Measurements from ENCODE around the gene FERMT1. TPM values are rescaled to one million over a fixed set of nuclear protein-coding genes. Genes with fewer than 3 reads are reported as not detected.

The FERMT1 gene
- total RNA-seq, 1 donor from 2014 or later: 9.8 TPM

- H3K36me3 ChIP-seq: peaks cover 0 to 48% of the 10 kb centered on the region in 2 donors
- no peak for DNase-seq (ENCODE audit: extremely low spot score in 2 of 2)
- H3K4me1 ChIP-seq: no peaks in the 10 kb centered on the region
- intact Hi-C loops (cut with DNase I): no loop called here
- TF ChIP-seq POLR2AphosphoS5 (IDR thresholded peaks at IDR 0.05; ENCODE audit: insufficient read depth in 1 of 2, low read depth in 1 of 2) (no peak), POLR2A (IDR thresholded peaks at IDR 0.05) (no peak), CTCF (IDR thresholded peaks at IDR 0.05) (no peak)
- H3K27ac ChIP-seq: no peak overlapping the region
- H3K27me3 ChIP-seq: no peaks in the 10 kb centered on the region
- H3K9me3 ChIP-seq: no peaks in the 10 kb centered on the region
- H3K4me3 ChIP-seq: no peak overlapping the region
Observed at GRCh38 chr20:6040540-6040939, 82.3 kb downstream of the FERMT1 start.

GRCh38 chr20:6039766-6040165 lies 83.1 kb downstream of the FERMT1 start:
- TF ChIP-seq POLR2A (IDR thresholded peaks at IDR 0.05): no peak
- TF ChIP-seq POLR2AphosphoS5 (IDR thresholded peaks at IDR 0.05; ENCODE audit: insufficient read depth in 1 of 2, low read depth in 1 of 2): no peak
- TF ChIP-seq CTCF (IDR thresholded peaks at IDR 0.05): no peak
- Histone ChIP-seq H3K36me3 (peaks cover 0 to 56% of the 10 kb centered on the region in 2 donors), H3K4me1 (no peaks in the 10 kb centered on the region), H3K4me3 (no peak overlapping the region), H3K27me3 (no peaks in the 10 kb centered on the region), H3K9me3 (no peaks in the 10 kb centered on the region), H3K27ac (no peak overlapping the region)
- no peak for DNase-seq (ENCODE audit: extremely low spot score in 2 of 2)
- intact Hi-C loops (cut with DNase I): no loop called here

GRCh38 chr20:6038256-6038655 lies 84.6 kb downstream of the FERMT1 start:
- peaks cover 0 to 66% of the 10 kb centered on the region in 2 donors for H3K36me3 ChIP-seq
- H3K4me3 ChIP-seq: no peak overlapping the region
- DNase-seq (ENCODE audit: extremely low spot score in 2 of 2): no peak
- H3K27ac ChIP-seq: no peak overlapping the region
- no peaks in the 10 kb centered on the region for H3K4me1 ChIP-seq
- no peaks in the 10 kb centered on the region for H3K9me3 ChIP-seq
- intact Hi-C loops (cut with DNase I): no loop called here
- no peaks in the 10 kb centered on the region for H3K27me3 ChIP-seq
- TF ChIP-seq POLR2AphosphoS5 (IDR thresholded peaks at IDR 0.05; ENCODE audit: insufficient read depth in 1 of 2, low read depth in 1 of 2) (no peak), POLR2A (IDR thresholded peaks at IDR 0.05) (no peak), CTCF (IDR thresholded peaks at IDR 0.05) (no peak)

- intact Hi-C loops (cut with DNase I): no loop called here
- no peak for DNase-seq (ENCODE audit: extremely low spot score in 2 of 2)
- no peaks in the 10 kb centered on the region for H3K9me3 ChIP-seq
- H3K36me3 ChIP-seq: peaks cover 0 to 64% of the 10 kb centered on the region in 2 donors
- no peaks in the 10 kb centered on the region for H3K27me3 ChIP-seq
- H3K4me3 ChIP-seq: no peak overlapping the region
- TF ChIP-seq POLR2AphosphoS5 (IDR thresholded peaks at IDR 0.05; ENCODE audit: insufficient read depth in 1 of 2, low read depth in 1 of 2): no peak
- no peak for TF ChIP-seq CTCF (IDR thresholded peaks at IDR 0.05)
- no peak for TF ChIP-seq POLR2A (IDR thresholded peaks at IDR 0.05)
- no peaks in the 10 kb centered on the region for H3K4me1 ChIP-seq
- H3K27ac ChIP-seq: no peak overlapping the region
Observed at GRCh38 chr20:6037082-6037481, 85.7 kb downstream of the FERMT1 start.

GRCh38 chr20:6036213-6036612 lies 86.6 kb downstream of the FERMT1 start:
- Histone ChIP-seq H3K4me1 (no peaks in the 10 kb centered on the region), H3K9me3 (no peaks in the 10 kb centered on the region), H3K27me3 (no peaks in the 10 kb centered on the region), H3K36me3 (peaks cover 0 to 56% of the 10 kb centered on the region in 2 donors), H3K4me3 (no peak overlapping the region), H3K27ac (no peak overlapping the region)
- TF ChIP-seq POLR2AphosphoS5 (IDR thresholded peaks at IDR 0.05; ENCODE audit: insufficient read depth in 1 of 2, low read depth in 1 of 2) (no peak), POLR2A (IDR thresholded peaks at IDR 0.05) (no peak)
- intact Hi-C loops (cut with DNase I): no loop called here
- no peak for DNase-seq (ENCODE audit: extremely low spot score in 2 of 2)
